Omental fat pad (tissue), 4 donors: Measurements from ENCODE around the gene CLCF1. TPM values are rescaled to one million over a fixed set of nuclear protein-coding genes. Genes with fewer than 3 reads are reported as not detected.

Experiments used
- ATAC-seq: fragments of 150-250 bp; one replicate; pipeline ENCODE4 v1.9.1; 2016; ENCODE audit warnings: mild to moderate bottlenecking, moderate library complexity; ENCODE audit not compliant: low FRiP score
- DNase-seq: peaks from one replicate; pipeline ENCODE4 v3.0.0-alpha.2; 2019; ENCODE audit warnings: low spot score
- total RNA-seq, 4 donors: library from RNA; depleted of rRNA; stranded (reverse); fragments of >200 nt; gene quantifications; one replicate each; pipeline ENCODE4 v1.1.0, GENCODE V29; 2016
- TF ChIP-seq, protein P1 (sequence below), 3 donors: fragments of 450-650 bp; IDR thresholded peaks; one replicate each; pipeline ENCODE4 v1.5.1; 2016 to 2017; ENCODE audit warnings: antibody characterized with exemption in 3 of 3, mild to moderate bottlenecking in 3 of 3, moderate library complexity in 2 of 3

The CLCF1 gene
- total RNA-seq, 4 donors from 2014 or later = 4.1 to 51.4 (median 25.1) TPM

GRCh38 chr11:67391304-67392182, 18.1 kb upstream of the CLCF1 start, which contains the start of gene RAD9A:
TSS of gene RAD9A (plus strand) at chr11:67391986. CDS start at chr11:67392045, 59 bp downstream.
- peak; percentile 70 for ATAC-seq
- TF ChIP-seq, protein P1, sequence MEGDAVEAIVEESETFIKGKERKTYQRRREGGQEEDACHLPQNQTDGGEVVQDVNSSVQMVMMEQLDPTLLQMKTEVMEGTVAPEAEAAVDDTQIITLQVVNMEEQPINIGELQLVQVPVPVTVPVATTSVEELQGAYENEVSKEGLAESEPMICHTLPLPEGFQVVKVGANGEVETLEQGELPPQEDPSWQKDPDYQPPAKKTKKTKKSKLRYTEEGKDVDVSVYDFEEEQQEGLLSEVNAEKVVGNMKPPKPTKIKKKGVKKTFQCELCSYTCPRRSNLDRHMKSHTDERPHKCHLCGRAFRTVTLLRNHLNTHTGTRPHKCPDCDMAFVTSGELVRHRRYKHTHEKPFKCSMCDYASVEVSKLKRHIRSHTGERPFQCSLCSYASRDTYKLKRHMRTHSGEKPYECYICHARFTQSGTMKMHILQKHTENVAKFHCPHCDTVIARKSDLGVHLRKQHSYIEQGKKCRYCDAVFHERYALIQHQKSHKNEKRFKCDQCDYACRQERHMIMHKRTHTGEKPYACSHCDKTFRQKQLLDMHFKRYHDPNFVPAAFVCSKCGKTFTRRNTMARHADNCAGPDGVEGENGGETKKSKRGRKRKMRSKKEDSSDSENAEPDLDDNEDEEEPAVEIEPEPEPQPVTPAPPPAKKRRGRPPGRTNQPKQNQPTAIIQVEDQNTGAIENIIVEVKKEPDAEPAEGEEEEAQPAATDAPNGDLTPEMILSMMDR (IDR thresholded peaks at IDR 0.05) = no peak
- peak; percentile 95 for DNase-seq

GRCh38 chr11:67390947-67391303, 17.5 kb upstream of the CLCF1 start:
- TF ChIP-seq, protein P1 (IDR thresholded peaks at IDR 0.05) = no peak
- DNase-seq (no peak), ATAC-seq (no peak)

DNA sequence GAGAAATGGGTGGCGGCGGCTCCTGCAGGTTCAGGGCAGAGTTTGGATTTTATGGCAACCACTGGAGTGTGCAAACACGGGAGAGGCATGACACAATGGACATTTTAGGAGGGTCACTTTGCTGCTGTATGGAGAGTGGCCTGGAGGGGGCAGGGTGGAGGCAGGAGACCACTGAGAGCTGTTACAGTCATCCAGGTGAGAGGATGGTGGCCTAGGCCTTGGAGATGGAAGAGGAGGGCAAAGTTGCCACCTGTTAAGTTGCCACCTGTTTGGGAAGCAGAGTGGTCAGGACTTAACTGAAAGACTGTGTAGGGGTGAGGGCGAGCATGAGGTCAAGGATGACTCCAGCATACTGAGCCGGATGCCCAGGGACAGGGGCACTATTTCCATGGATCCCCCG, 16.1 kb upstream of the CLCF1 start:
- TF ChIP-seq, protein P1 (IDR thresholded peaks at IDR 0.05) = no peak
- ATAC-seq = no peak
- DNase-seq = no peak

GRCh38 chr11:67387518-67387917, 14.1 kb upstream of the CLCF1 start:
- ATAC-seq = no peak
- DNase-seq = no peak
- TF ChIP-seq, protein P1 (IDR thresholded peaks at IDR 0.05) = no peak

DNA sequence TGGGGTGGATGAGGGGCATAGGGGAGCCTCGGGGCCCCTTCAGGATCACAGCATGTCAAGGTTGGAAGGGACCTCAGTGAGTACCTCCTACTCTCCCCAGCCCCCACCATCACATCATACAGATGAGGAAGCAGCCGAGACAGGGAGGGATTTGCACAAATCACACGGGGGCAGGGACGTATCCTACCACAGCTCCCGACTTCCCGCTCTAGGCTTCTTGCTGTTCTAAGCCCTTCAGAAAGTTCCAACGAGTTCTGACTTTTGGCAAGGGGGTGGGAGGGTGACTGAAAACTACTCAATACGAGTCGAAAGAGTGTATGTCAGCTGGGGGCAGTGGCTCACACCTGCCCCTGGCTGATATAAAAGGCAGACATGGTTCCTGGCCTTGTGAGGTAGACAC, 13.7 kb upstream of the CLCF1 start:
- no peak for DNase-seq
- no peak for ATAC-seq
- TF ChIP-seq, protein P1 (IDR thresholded peaks at IDR 0.05) = no peak

DNA sequence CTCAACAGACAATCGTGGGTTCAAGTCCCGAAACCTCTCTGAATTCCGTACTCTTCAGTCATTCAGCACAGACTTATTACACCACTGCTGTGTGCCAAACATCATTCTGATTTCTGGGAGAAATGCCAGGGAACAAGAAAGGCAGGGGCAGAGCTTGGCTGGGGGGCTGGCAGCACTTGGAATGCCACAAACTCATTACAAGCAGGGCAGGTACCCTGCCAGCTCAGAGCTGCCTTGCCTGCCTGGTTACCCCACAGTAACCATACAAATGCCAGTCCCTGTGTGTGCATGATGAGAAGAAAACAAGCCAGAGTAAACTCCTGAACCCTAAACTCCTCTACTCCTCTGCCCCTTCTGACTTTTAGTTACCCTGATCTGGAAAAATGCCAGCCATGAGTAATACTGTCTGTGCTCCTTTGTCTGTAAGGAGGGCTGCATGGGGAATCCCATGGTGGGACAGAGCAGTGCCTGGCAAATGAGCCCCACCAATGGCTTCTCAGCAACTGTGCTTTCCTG, 11.5 kb upstream of the CLCF1 start:
- ATAC-seq (peak; percentile 52), DNase-seq (no peak)
- TF ChIP-seq, protein P1 (IDR thresholded peaks at IDR 0.05) = no peak
